T-cell (primary cell): ENCODE measurements around the gene ELMOD1. TPM values are rescaled to one million over a fixed set of nuclear protein-coding genes. Genes with fewer than 3 reads are reported as not detected.

Source experiments
- ATAC-seq, 4 experiments: fragments of 200-7000 bp in 3 of 4; fragments of 150-1000 bp in 1 of 4; cut with Tn5 transposase; replicated peaks in 1 of 4; 1 replicate in 3 of 4; 2 replicates in 1 of 4; pipeline ENCODE4 v1.10.0; 2021; ENCODE audit warnings: moderate library complexity in 3 of 4, mild to moderate bottlenecking in 2 of 4, moderate number of reproducible peaks in 1 of 4
- CTCF ChIA-PET, 2 donors: fragments of 300-600 bp; sonication (Branson Sonifier 250); formaldehyde crosslinking; loops; one replicate each; lab custom pipeline; 2022; ENCODE audit warnings: antibody characterized with exemption in 2 of 2; lab: Charles Lee
- POLR2A ChIA-PET, 2 donors: fragments of 300-600 bp; sonication (Branson Sonifier 250); formaldehyde crosslinking; loops; one replicate each; lab custom pipeline; 2022; ENCODE audit warnings: antibody characterized with exemption in 2 of 2; lab: Charles Lee
- DNase-seq, 35 experiments: peaks; one replicate each; pipeline versions ENCODE4 v3.0.0 to v3.0.0-alpha.2; 2013 to 2023
- H3K27ac ChIP-seq: one replicate; pipeline ENCODE4 v1.5.1; 2013; ENCODE audit warnings: low read length
- H3K27me3 ChIP-seq, 2 experiments: replicated peaks in 1 of 2; 1 replicate in 1 of 2; 2 replicates in 1 of 2; pipeline versions ENCODE4 v1.6.1 to v1.7.0; 2013; ENCODE audit warnings: low read length in 1 of 2, mixed read lengths in 1 of 2; ENCODE audit not compliant: control insufficient read depth in 2 of 2, insufficient read depth in 2 of 2; ENCODE audit errors: extremely low read depth in 1 of 2
- H3K36me3 ChIP-seq, 2 donors: 1 replicate in 1 of 2; 2 replicates in 1 of 2; pipeline versions ENCODE4 v1.6.1 to v1.7.0; 2013; ENCODE audit warnings: low read length in 1 of 2; ENCODE audit not compliant: control insufficient read depth in 2 of 2, insufficient read depth in 1 of 2; ENCODE audit errors: extremely low read depth in 1 of 2
- H3K4me1 ChIP-seq, 2 experiments: 1 replicate in 1 of 2; 2 replicates in 1 of 2; pipeline versions ENCODE4 v1.6.1 to v1.7.0; 2013; ENCODE audit warnings: low read length in 2 of 2, mixed read lengths in 1 of 2; ENCODE audit not compliant: insufficient read depth in 2 of 2, control insufficient read depth in 1 of 2; ENCODE audit errors: extremely low read depth in 1 of 2
- H3K4me3 ChIP-seq, 2 donors: 1 replicate in 1 of 2; 2 replicates in 1 of 2; pipeline versions ENCODE4 v1.5.1 to v1.7.0; 2013; ENCODE audit warnings: mild to moderate bottlenecking in 2 of 2, low read length in 1 of 2, moderate library complexity in 1 of 2; ENCODE audit not compliant: control insufficient read depth in 1 of 2; ENCODE audit errors: extremely low read depth in 1 of 2
- H3K9me3 ChIP-seq: 2 replicates; pipeline ENCODE4 v1.7.0; 2013
- H3K27ac Mint-ChIP-seq, 2 donors: one replicate each; pipeline ENCODE4 v1.8.0; 2020 to 2021; ENCODE audit warnings: mild to moderate bottlenecking in 2 of 2, mixed read lengths in 2 of 2
- H3K27me3 Mint-ChIP-seq, 2 donors: one replicate each; pipeline ENCODE4 v1.8.0; 2021 to 2022; ENCODE audit warnings: mixed read lengths in 2 of 2
- H3K36me3 Mint-ChIP-seq: one replicate; pipeline ENCODE4 v1.8.0; 2021; ENCODE audit warnings: mixed read lengths
- H3K4me1 Mint-ChIP-seq, 3 donors: one replicate each; pipeline ENCODE4 v1.8.0; 2020 to 2022; ENCODE audit warnings: mixed read lengths in 3 of 3, mild to moderate bottlenecking in 1 of 3
- H3K4me3 Mint-ChIP-seq, 3 donors: one replicate each; pipeline ENCODE4 v1.8.0; 2020 to 2022; ENCODE audit warnings: mild to moderate bottlenecking in 3 of 3, mixed read lengths in 3 of 3, moderate library complexity in 3 of 3
- H3K9me3 Mint-ChIP-seq, 3 donors: one replicate each; pipeline ENCODE4 v1.8.0; 2020 to 2022; ENCODE audit warnings: mixed read lengths in 3 of 3
- WGBS: methylation state at CpG from one replicate; pipeline ENCODE4 v1.1.5; 2013; ENCODE audit warnings: missing lambda C conversion rate; ENCODE audit not compliant: insufficient coverage; 5-methylcytosine and 5-hydroxymethylcytosine counted together
- total RNA-seq, 35 experiments: library from RNA in 6 of 35; stranded (reverse) in 6 of 35; fragments of 120-200 nt in 1 of 35; gene quantifications; one replicate each; pipeline versions ENCODE4 v1.2.1 to v1.2.4 and lab custom pipeline; 2013 to 2026

The ELMOD1 gene
- not detected for total RNA-seq
- not detected for total RNA-seq (2013)
- total RNA-seq (lab: John Stamatoyannopoulos, UW), result 0 to 0.19 (median 0) reads per million in 29 experiments

DNA sequence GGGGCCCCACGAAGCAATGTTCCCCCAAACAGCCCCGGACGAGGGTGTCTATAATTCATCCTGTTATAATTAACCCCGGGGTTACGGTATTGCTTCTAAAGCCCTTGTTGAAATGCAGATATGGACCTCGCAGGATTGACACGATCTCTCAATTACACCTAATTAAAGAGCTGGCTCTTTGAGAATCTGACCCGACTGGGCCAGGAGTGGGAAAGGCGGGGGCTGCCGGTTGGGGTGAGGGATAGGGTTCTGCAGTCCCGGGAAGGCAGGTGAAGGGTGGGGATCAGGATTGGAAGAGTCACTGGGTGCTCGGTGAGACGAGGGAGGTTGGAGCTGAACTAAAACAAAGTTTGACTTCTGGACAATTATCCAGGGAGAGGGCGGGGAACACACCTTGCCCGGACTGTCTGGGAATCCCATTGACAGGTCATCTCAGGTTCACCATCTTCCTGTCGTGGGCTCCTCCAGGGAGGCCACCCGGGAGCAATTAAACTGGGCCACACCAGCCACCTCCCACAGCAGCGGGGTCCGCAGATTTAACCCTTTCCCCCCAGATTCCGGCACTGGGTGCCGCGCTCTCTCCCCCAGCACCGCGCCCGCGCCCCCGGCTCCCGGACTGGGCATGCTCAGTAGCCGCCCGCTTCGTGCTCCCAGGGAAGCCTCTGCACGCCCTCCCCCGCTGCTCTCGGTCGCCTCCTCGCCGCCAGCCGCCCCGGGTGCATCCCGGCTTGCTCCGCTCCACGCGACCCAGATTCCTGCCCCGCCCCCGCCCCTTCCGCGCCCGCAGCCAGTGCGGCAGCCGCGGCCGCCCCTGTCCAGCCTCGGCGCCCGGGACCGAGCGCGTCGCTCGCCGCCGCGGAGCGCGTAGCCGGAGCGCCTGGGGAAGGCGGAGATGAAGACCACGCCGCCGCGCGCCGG, at the start of gene ELMOD1:
Gene ELMOD1, plus strand, starts transcription at position 688 of the 918 bp plus-strand sequence. CDS start 27,043 bp downstream, outside the sequence.
- ATAC-seq (peak; percentile 45 to 56 (median 50)), DNase-seq (peak in 12 of 35 experiments; percentile 5 to 43 (median 16))
- H3K9me3 ChIP-seq, result no peaks in the 10 kb centered on the region
- Mint-ChIP-seq H3K4me3 (peak within 1 kb of the TSS; percentile 80 to 95 (median 82)), H3K36me3 (no peaks in the 10 kb centered on the region), H3K4me1 (peaks cover 25 to 31% (median 31%) of the 10 kb centered on the region in 3 donors), H3K27ac (peak within 1 kb of the TSS in 1 of 2 donors; percentile 9), H3K27me3 (peaks cover 75 to 76% of the 10 kb centered on the region in 2 donors), H3K9me3 (no peaks in the 10 kb centered on the region)
- WGBS, result under 1% methylated on average over 65 of the region's 74 CpGs
- peaks cover 34 to 45% of the 10 kb centered on the region in 2 experiments for H3K27me3 ChIP-seq
- peaks cover 9 to 23% of the 10 kb centered on the region in 2 experiments for H3K4me1 ChIP-seq
- no peaks in the 10 kb centered on the region for H3K36me3 ChIP-seq
- CTCF ChIA-PET, result interaction anchor here (0.6 to 1.2 kb wide), 3 partner anchors 16 to 92 kb away, joined by 3 to 6 read pairs (median 3); no protein-coding TSS in a partner anchor
- H3K4me3 ChIP-seq, result peak within 1 kb of the TSS; percentile 47 to 77
- POLR2A ChIA-PET, result interaction anchor here in 1 of 2 donors (0.6 kb wide), 1 partner anchor 212 kb away, joined by 4 read pairs; no protein-coding TSS in a partner anchor
- no peak within 1 kb of the TSS for H3K27ac ChIP-seq

DNA sequence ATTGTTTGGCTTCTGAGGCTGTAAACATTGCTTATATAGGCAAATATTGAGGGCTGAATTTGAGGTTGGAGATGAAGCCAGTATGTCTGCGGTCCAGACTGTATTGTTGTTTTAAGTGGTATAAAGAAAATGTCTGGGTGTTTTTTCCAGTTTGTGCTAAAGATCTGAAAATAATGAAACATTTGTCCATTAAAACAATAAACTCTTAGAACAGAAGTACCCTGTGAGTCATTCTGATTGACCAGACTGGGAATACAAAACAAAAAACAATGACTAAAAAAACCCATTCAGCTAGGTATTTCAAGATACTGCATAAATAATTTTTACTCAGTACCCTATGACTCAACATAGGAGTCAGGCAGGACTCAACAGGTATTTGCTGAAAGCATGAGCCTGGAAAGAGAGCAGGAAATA, 45.8 kb upstream of the ELMOD1 start:
- WGBS, result no CpG with 5 or more reads among the region's 1 CpG
- H3K27ac Mint-ChIP-seq, result no peak overlapping the region
- peaks cover 60% of the 10 kb centered on the region for H3K36me3 Mint-ChIP-seq
- Histone ChIP-seq H3K27me3 (no peaks in the 10 kb centered on the region), H3K27ac (no peak overlapping the region), H3K4me3 (no peak overlapping the region), H3K9me3 (no peaks in the 10 kb centered on the region), H3K36me3 (peaks cover 3 to 16% of the 10 kb centered on the region in 2 donors), H3K4me1 (no peaks in the 10 kb centered on the region)
- no peaks in the 10 kb centered on the region for H3K9me3 Mint-ChIP-seq
- no peak for ATAC-seq
- ChIA-PET CTCF (interaction anchor here (0.6 to 2.6 kb wide), 3 partner anchors 117 to 1019 kb away, joined by 3 to 7 read pairs (median 4); no protein-coding TSS in a partner anchor), POLR2A (interaction anchor here in 1 of 2 donors (0.6 kb wide), 1 partner anchor 800 kb away, joined by 5 read pairs; no protein-coding TSS in a partner anchor)
- no peak overlapping the region for H3K4me3 Mint-ChIP-seq
- no peaks in the 10 kb centered on the region for H3K4me1 Mint-ChIP-seq
- no peak for DNase-seq
- no peaks in the 10 kb centered on the region for H3K27me3 Mint-ChIP-seq

DNA sequence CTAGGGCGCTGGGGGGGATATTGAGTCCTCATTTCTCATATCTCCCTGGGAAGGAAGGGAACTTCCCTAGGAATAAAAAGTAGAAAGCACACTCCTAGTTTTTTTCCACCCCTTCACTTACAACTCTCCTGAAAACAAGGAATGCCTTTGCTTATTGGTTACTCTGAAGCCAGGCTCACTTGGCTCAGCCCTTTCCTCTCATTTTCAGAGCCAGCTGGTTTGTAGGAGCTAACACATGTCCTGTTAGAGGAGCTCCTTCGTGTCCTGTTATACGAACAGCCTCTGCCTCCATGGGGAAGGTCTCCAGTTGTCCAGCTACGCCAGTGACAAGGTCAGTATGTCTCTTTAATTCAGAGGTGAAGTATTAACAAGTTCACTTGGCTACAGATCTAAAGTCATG, 43.0 kb upstream of the ELMOD1 start:
- CTCF ChIA-PET, result interaction anchor here (0.5 to 2.6 kb wide), 6 partner anchors 11 to 377 kb away, joined by 3 to 9 read pairs (median 4); no protein-coding TSS in a partner anchor
- no peak overlapping the region for H3K4me3 ChIP-seq
- no peaks in the 10 kb centered on the region for H3K27me3 Mint-ChIP-seq
- H3K36me3 Mint-ChIP-seq, result peaks cover 51% of the 10 kb centered on the region
- no peak overlapping the region for H3K4me3 Mint-ChIP-seq
- no CpG with 5 or more reads among the region's 4 CpGs for WGBS
- H3K27ac Mint-ChIP-seq, result no peak overlapping the region
- H3K4me1 ChIP-seq, result no peaks in the 10 kb centered on the region
- no peak for DNase-seq
- no peaks in the 10 kb centered on the region for H3K9me3 Mint-ChIP-seq
- no peak overlapping the region for H3K27ac ChIP-seq
- no peaks in the 10 kb centered on the region for H3K9me3 ChIP-seq
- H3K36me3 ChIP-seq, result peaks cover 3 to 35% of the 10 kb centered on the region in 2 donors
- no peaks in the 10 kb centered on the region for H3K4me1 Mint-ChIP-seq
- ATAC-seq, result no peak
- POLR2A ChIA-PET, result interaction anchor here in 1 of 2 donors (0.7 kb wide), 1 partner anchor 1196 kb away, joined by 3 read pairs; no protein-coding TSS in a partner anchor
- no peaks in the 10 kb centered on the region for H3K27me3 ChIP-seq

DNA sequence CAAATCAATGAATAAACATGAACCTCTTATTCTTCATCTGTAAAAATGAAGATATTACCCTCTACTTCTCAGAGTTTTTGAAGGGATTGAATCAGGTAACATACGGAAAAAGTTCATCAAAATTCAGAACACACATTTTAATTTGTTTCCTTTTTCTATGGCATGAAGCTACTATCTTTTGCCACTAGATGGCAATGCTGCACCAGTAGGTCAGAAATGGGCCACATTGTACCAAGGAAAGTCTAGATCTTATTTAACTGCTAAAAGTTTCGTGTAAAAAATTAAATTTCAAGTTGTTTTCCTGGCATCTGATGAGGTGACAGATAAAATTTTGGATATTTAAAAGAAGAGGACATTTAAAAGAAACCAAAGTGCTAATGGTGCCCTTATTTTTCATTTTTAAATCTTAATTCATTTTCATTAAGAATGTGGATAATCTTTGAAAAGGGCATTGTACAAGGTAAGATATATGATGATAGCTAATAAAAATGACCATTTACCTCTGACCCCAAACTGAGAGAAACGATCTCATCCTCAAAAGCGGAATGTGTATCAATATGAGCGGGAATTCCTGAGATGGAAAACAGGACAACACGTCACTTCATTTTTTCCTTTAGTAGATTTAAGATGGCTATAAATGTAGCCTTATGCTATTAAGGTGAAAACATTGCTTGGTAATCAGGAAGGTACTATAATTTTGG, 41.5 kb upstream of the ELMOD1 start:
- Mint-ChIP-seq H3K4me1 (no peaks in the 10 kb centered on the region), H3K9me3 (no peaks in the 10 kb centered on the region), H3K27me3 (no peaks in the 10 kb centered on the region), H3K36me3 (peaks cover 52% of the 10 kb centered on the region), H3K27ac (no peak overlapping the region), H3K4me3 (no peak overlapping the region)
- peak in 1 of 4 experiments; percentile 41 for ATAC-seq
- ChIA-PET POLR2A (interaction anchor here in 1 of 2 donors (0.6 kb wide), 1 partner anchor 1105 kb away, joined by 3 read pairs; no protein-coding TSS in a partner anchor), CTCF (interaction anchor here (0.5 to 3.5 kb wide), 20 partner anchors 9 to 350 kb away, joined by 3 to 15 read pairs (median 4); no protein-coding TSS in a partner anchor)
- no peak overlapping the region for H3K27ac ChIP-seq
- no peaks in the 10 kb centered on the region for H3K4me1 ChIP-seq
- DNase-seq, result peak in 18 of 35 experiments; percentile 3 to 67 (median 17)
- H3K36me3 ChIP-seq, result peaks cover 0 to 44% of the 10 kb centered on the region in 2 donors
- no peaks in the 10 kb centered on the region for H3K27me3 ChIP-seq
- H3K9me3 ChIP-seq, result no peaks in the 10 kb centered on the region
- 50% methylated on average over 2 of the region's 6 CpGs for WGBS
- H3K4me3 ChIP-seq, result no peak overlapping the region

DNA sequence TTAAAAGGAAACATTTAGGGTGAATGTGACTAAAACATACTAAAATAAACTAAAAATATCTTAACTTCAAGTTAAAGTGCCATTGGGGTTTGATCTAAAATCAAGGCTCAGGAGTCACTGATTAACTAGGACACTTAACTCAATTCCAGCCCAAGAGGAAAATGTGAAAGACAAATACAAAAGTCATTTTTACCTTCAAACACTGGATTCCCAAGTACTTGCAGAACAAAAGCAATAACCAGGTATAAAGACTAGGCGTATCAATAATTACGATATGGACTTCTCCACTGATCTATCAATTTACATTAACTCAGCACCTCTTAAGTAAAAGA, 41.0 kb upstream of the ELMOD1 start:
- H3K36me3 ChIP-seq, result peaks cover 0 to 42% of the 10 kb centered on the region in 2 donors
- no peak overlapping the region for H3K27ac Mint-ChIP-seq
- DNase-seq, result no peak
- H3K27me3 ChIP-seq, result no peaks in the 10 kb centered on the region
- no peaks in the 10 kb centered on the region for H3K9me3 Mint-ChIP-seq
- no peaks in the 10 kb centered on the region for H3K27me3 Mint-ChIP-seq
- no peaks in the 10 kb centered on the region for H3K4me1 Mint-ChIP-seq
- ChIA-PET CTCF (interaction anchor here (0.6 to 3.5 kb wide), 9 partner anchors 11 to 710 kb away, joined by 3 to 15 read pairs (median 6); no protein-coding TSS in a partner anchor), POLR2A (no interaction called here)
- H3K9me3 ChIP-seq, result no peaks in the 10 kb centered on the region
- no peak overlapping the region for H3K27ac ChIP-seq
- no peak for ATAC-seq
- H3K4me3 Mint-ChIP-seq, result no peak overlapping the region
- no peaks in the 10 kb centered on the region for H3K4me1 ChIP-seq
- WGBS, result no CpG with 5 or more reads among the region's 2 CpGs
- no peak overlapping the region for H3K4me3 ChIP-seq
- H3K36me3 Mint-ChIP-seq, result peaks cover 47% of the 10 kb centered on the region
